Retinal pigment epithelial cell (primary cell): ENCODE measurements around the gene C13orf42.
"Not testable (repeated sequence)": the region's sequence is repeated elsewhere in the genome, so short reads cannot be mapped to it uniquely, and the experiment has no call there.

Source experiments
- DNase-seq: peaks from one replicate; pipeline ENCODE4 v3.0.0-alpha.2; 2010; ENCODE audit warnings: low read depth
- H3K4me3 ChIP-seq: 2 replicates; pipeline ENCODE4 v1.5.1; 2011; ENCODE audit warnings: mild to moderate bottlenecking, low read length, control low read depth, moderate library complexity
- TF ChIP-seq, protein P1 (sequence below): conservative IDR thresholded peaks from 2 replicates; pipeline ENCODE4 v1.5.1; 2011; ENCODE audit warnings: low read depth, low read length, control low read depth, inconsistent platforms

C13orf42 gene

DNA sequence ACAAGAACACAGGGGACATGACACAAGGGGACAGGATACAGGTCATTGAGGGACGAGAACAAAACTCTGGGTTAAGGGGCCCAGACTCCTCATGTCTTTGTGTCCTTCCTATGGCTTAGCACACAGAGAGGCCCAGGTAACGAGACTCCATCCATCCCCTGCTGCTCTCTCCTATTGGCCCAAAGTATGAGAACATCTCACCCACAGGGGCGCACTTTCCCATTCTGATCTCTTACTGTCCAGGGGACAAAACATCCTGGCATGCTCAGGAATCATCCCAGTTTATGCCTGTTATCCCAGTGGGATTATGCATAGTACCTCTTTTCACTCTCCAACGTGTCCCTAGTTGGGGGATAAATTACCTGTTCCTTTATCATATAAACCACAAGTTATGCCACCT is 19.2 kb downstream of the C13orf42 start:
- DNase-seq = no peak
- TF ChIP-seq, protein P1, sequence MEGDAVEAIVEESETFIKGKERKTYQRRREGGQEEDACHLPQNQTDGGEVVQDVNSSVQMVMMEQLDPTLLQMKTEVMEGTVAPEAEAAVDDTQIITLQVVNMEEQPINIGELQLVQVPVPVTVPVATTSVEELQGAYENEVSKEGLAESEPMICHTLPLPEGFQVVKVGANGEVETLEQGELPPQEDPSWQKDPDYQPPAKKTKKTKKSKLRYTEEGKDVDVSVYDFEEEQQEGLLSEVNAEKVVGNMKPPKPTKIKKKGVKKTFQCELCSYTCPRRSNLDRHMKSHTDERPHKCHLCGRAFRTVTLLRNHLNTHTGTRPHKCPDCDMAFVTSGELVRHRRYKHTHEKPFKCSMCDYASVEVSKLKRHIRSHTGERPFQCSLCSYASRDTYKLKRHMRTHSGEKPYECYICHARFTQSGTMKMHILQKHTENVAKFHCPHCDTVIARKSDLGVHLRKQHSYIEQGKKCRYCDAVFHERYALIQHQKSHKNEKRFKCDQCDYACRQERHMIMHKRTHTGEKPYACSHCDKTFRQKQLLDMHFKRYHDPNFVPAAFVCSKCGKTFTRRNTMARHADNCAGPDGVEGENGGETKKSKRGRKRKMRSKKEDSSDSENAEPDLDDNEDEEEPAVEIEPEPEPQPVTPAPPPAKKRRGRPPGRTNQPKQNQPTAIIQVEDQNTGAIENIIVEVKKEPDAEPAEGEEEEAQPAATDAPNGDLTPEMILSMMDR = no peak
- H3K4me3 ChIP-seq = no peak overlapping the region

DNA sequence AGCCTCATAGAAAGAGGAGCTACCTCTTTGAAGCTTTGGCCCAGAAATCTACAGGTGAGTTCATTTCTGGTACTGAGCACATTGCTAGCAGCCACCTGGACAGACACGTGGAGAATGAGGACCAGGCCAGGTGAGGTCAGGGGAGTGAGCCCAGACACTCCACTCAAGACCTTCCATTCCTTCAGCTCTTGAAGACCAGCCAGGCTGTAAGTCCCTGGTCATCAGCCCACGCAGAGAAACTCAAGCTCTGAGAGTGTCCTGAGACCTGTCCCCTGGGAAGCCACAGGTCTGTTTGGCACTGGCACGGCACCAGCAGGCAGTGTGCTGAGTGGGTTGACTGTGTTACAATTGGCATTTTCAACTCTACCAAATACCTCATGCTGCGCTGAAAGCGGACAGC is 27.4 kb downstream of the C13orf42 start:
- no peak for DNase-seq
- H3K4me3 ChIP-seq = no peak overlapping the region
- TF ChIP-seq, protein P1 = no peak

DNA sequence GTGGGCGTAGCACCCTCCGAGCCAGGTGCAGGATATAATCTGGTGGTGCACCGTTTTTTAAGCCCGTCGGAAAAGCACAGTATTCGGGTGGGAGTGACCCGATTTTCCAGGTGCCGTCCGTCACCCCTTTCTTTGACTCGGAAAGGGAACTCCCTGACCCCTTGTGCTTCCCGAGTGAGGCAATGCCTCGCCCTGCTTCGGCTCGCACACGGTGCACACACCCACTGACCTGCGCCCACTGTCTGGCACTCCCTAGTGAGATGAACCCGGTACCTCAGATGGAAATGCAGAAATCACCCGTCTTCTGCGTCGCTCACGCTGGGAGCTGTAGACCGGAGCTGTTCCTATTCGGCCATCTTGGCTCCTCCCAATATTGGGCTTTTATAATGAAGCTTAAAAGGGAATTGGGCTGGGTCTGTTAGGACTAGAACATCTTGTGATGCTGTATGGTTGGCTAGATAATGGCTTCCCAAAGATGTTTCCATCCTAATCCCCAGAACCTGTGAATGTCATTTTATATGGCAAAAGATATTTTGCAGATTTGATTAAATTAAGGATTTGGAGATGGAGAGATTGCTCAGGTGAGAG is 30.5 kb downstream of the C13orf42 start:
- H3K4me3 ChIP-seq, DNase-seq: not testable (repeated sequence)

DNA sequence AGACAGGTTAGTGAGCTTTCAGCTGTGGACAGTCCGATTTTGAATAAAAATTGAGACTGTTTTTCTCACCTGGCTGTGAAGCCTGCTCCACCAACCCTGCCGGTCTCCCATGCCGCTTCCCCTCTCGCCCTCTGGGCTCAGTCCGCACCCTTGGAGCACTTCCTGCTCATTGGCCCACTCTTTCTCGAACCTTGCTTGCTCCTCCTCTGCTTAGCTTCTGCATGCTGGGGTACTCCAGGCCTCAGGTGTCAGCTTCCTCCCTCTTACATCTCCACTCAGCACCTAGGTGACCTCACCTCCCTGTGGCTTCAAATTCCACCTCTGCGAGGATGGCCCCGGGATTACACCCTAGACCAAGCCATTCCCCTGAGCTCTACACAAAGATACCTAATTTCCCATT is 39.6 kb downstream of the C13orf42 start:
- TF ChIP-seq, protein P1 = no peak

DNA sequence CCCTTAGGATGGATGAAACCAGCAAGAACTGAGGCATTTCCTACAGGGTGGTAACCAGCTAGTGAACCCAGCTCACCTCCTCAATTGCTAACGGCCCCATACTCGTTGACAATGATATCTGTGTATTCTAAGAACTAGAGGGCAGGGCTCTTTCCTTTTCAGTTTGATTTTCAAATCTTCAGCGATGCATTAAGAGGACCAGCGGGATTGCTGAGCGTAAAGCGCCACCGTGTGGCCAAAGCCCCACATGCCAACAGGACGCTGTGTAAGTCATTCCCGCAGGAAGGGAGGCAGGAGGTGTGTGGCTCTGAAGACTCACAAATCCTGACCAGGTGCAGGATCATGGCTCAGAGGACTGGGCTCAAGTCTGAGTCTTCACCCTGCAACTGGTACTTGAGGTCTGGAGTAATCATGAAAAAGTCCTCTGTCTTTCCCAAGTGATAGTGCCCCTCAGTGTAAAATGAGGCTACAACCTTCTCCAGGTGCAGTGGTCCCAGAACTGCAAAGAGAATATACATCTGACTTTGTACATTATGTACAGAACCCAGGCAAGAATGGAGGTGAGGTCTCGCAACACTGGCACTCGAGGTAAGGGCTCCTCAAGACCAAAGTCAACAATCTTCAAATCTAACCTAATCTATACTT is 40.9 kb downstream of the C13orf42 start:
- DNase-seq = peak; percentile 40
- TF ChIP-seq, protein P1 = peak; percentile 98
- no peak overlapping the region for H3K4me3 ChIP-seq

More for the DNA sequence above, 39.6 kb downstream of the C13orf42 start:
- no peak for DNase-seq
- no peak overlapping the region for H3K4me3 ChIP-seq

DNA sequence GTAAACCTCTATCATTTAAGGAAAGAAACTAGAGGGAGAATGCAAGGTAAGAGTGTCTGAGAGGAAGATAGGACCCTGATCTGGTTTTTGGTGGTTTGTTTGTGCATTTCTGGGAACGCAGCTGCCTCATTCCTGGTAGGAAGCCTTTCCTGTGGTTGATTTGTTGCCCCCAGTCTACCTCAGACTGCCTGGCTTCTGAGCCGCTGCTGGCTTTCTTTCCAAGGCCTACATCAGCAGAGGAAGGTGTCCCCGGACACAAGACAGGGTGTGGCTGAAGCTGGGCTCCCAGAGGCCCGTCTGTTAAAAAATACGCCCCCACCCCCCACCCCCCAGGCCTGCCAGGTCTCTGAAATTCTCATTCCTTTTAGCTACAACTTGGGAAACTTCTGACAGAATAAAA is 42.6 kb downstream of the C13orf42 start:
- no peak for DNase-seq
- TF ChIP-seq, protein P1 = no peak
- no peak overlapping the region for H3K4me3 ChIP-seq

DNA sequence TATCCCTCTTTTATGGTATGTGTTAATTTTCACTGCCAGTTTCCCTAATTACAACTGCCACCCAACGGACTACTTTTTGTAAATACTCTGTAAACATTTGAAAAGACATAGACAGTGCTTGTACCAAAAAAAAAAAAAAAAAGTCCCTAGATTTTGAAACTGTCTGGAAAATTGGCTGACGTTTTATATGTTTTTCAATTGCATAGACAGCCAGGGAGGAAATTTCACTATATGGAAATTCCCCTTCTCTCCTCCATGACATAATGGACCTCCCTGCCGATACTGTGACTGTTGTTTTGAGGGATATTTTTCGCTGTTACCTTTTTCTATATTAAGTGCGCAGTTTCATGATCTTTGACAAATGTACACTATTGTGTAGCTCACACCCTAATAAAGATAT is 43.4 kb downstream of the C13orf42 start:
- DNase-seq = no peak
- TF ChIP-seq, protein P1 = no peak
- no peak overlapping the region for H3K4me3 ChIP-seq
